B cell (primary cell): ENCODE data around the gene EPHA2.

Experiments used
- EZH2 ChIP-seq: IDR thresholded peaks from 2 replicates; pipeline ENCODE4 v1.6.1; 2012; ENCODE audit warnings: borderline replicate concordance, low read depth, mild to moderate bottlenecking, moderate library complexity, low read length; ENCODE audit not compliant: insufficient read depth, poor library complexity, severe bottlenecking
- TF ChIP-seq, protein P1 (sequence below): fragments of 200-600 bp; IDR thresholded peaks from one replicate; pipeline ENCODE4 v1.8.0; 2022; ENCODE audit warnings: antibody characterized with exemption, mild to moderate bottlenecking

DNA sequence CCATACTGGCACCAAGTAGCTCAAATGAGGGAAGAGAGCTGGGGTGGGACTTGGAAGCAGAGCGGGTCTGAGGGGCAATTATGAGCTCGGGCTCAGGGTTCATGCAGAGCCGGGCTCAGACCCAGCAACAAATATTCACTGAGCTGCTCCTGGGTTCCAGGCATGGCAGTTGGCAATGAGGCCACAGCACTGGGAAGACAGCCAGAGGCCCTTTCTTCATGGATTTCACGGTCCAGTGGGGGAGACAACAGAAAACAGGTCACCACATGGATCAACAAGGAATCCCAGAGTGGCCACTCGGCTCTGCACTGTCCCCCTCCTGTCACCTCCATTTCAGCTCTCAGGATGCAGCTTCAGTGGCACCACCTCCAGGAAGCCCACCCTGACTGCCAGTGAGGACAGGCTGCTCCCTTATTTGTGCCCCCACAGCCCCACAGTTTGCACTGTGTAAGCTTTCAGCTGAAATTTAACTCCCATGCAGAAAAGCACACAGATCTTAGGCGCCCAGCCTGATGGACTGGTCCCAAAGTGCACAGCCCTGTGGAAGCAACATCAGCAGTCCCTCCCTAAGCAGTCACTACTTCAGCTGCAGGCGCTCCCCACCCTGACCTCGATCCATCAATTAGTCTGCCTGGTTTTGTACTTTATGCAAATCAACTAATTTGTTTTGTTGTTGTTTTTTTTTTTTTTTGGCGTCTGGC is 34.2 kb upstream of the EPHA2 start:
- TF ChIP-seq, protein P1, sequence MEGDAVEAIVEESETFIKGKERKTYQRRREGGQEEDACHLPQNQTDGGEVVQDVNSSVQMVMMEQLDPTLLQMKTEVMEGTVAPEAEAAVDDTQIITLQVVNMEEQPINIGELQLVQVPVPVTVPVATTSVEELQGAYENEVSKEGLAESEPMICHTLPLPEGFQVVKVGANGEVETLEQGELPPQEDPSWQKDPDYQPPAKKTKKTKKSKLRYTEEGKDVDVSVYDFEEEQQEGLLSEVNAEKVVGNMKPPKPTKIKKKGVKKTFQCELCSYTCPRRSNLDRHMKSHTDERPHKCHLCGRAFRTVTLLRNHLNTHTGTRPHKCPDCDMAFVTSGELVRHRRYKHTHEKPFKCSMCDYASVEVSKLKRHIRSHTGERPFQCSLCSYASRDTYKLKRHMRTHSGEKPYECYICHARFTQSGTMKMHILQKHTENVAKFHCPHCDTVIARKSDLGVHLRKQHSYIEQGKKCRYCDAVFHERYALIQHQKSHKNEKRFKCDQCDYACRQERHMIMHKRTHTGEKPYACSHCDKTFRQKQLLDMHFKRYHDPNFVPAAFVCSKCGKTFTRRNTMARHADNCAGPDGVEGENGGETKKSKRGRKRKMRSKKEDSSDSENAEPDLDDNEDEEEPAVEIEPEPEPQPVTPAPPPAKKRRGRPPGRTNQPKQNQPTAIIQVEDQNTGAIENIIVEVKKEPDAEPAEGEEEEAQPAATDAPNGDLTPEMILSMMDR, result no peak
- TF ChIP-seq EZH2, result no peak
